Stomach smooth muscle (tissue), 2 donors: ENCODE data around the gene SLC9A7.

Experiments used
- H3K27ac ChIP-seq: one replicate; pipeline ENCODE4 v1.7.0; 2013; ENCODE audit warnings: mild to moderate bottlenecking, low read length, inconsistent platforms
- H3K27me3 ChIP-seq, 2 donors: one replicate each; pipeline ENCODE4 v1.7.0; 2013; ENCODE audit warnings: low read length in 2 of 2; ENCODE audit not compliant: insufficient read depth in 2 of 2, control insufficient read depth in 1 of 2
- H3K36me3 ChIP-seq, 2 donors: one replicate each; pipeline ENCODE4 v1.7.0; 2013; ENCODE audit warnings: low read length in 2 of 2; ENCODE audit not compliant: control insufficient read depth in 2 of 2, insufficient read depth in 2 of 2
- H3K4me1 ChIP-seq: one replicate; pipeline ENCODE4 v1.7.0; 2013; ENCODE audit warnings: low read length; ENCODE audit not compliant: control insufficient read depth, insufficient read depth
- H3K4me3 ChIP-seq, 2 donors: one replicate each; pipeline ENCODE4 v1.7.0; 2013; ENCODE audit warnings: low read length in 2 of 2
- H3K9ac ChIP-seq, 2 donors: one replicate each; pipeline ENCODE4 v1.7.0; 2013; ENCODE audit warnings: low read length in 2 of 2, mild to moderate bottlenecking in 1 of 2
- H3K9me3 ChIP-seq, 2 donors: one replicate each; pipeline ENCODE4 v1.7.0; 2013; ENCODE audit warnings: low read length in 2 of 2; ENCODE audit not compliant: control insufficient read depth in 2 of 2
- donor health status: healthy.
- donor health status: Pancreatic carcinoma.

SLC9A7 gene

DNA sequence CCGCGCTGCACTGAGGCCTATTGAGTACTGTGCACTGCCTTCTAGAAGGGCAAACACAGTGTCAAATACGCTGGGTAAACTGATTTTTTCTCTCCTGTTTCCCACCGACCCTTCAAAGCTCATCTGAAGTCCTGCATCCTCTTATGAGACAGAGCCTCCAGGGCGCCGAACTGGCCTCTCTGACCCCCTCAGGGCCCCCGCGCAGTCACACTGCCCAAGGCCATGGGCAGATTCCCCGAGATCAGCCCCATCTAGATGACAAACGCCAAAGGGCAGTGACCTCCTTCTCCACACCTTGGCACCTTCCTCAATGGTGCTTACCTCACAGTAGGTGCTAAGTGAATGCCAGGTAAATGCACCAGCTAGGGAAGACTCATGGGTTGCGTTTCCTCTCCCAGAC, 151.0 kb downstream of the SLC9A7 start:
- no peaks in the 10 kb centered on the region for H3K36me3 ChIP-seq
- no peaks in the 10 kb centered on the region for H3K9me3 ChIP-seq
- H3K27me3 ChIP-seq: peaks cover 0 to 4% of the 10 kb centered on the region in 2 donors
- H3K4me3 ChIP-seq: no peak overlapping the region
- no peak overlapping the region for H3K27ac ChIP-seq
- no peaks in the 10 kb centered on the region for H3K4me1 ChIP-seq
- H3K9ac ChIP-seq: no peak overlapping the region

DNA sequence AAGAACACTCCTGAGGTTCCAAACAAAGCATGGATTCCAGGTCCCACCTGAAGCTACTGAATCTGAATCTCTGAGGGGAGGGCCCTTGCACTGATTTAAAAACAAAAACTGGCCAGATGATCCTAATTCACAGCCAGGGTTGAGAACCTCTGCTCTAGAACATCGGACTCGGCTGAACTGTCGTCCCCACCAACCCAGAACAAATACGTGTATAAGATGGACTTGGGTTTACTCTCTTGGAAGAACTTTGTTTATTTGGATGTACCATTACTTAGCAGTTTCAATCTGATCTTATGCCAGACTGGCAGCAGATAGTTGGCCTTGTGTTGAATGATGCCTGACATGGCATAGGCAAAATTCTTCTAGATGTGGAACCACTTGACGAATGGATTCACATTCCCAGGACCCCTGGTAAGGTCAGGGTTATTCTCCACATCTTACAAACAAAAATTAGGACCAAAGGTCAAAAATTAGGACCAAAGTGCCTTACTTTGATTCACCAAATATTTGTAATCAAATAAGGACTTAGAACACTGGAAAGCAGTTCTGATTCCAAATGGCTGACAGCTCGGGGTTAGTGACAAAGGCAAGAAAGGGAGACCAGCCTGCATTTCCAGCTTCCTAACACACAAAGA, 156.3 kb downstream of the SLC9A7 start:
- no peak overlapping the region for H3K27ac ChIP-seq
- H3K9me3 ChIP-seq: no peaks in the 10 kb centered on the region
- no peak overlapping the region for H3K4me3 ChIP-seq
- no peak overlapping the region for H3K9ac ChIP-seq
- H3K4me1 ChIP-seq: no peaks in the 10 kb centered on the region
- no peaks in the 10 kb centered on the region for H3K36me3 ChIP-seq
- H3K27me3 ChIP-seq: peaks cover 0 to 2% of the 10 kb centered on the region in 2 donors

GRCh38 chrX:46601283-46601682, 157.6 kb downstream of the SLC9A7 start:
- H3K36me3 ChIP-seq: no peaks in the 10 kb centered on the region
- H3K9ac ChIP-seq: no peak overlapping the region
- H3K4me1 ChIP-seq: no peaks in the 10 kb centered on the region
- H3K27me3 ChIP-seq: peaks cover 0 to 4% of the 10 kb centered on the region in 2 donors
- no peak overlapping the region for H3K27ac ChIP-seq
- no peaks in the 10 kb centered on the region for H3K9me3 ChIP-seq
- no peak overlapping the region for H3K4me3 ChIP-seq

DNA sequence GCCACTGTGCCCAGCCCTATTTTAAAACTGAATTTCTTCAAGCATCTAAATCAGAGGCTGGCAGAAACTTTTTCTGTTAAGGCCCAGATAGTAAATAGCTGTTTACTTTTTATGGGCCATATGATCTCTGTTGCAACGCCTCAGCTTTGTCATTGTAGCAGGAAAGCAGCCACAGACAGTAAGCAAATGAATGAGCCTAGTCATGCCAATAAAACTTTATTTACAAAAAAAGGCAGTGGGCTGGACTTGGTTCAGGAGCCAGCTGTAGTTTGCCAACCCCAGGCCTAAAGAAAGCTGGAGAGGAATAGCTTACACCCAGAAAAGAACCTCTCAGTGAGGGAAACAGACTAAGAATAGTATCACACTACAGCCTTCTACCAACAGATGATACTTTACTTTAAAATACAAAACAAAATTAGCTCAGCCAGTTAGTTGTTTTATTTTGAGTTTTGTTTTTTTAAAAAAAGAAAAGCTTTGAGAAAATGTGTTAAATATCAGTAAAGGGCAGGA, 159.8 kb downstream of the SLC9A7 start:
- H3K36me3 ChIP-seq: no peaks in the 10 kb centered on the region
- no peak overlapping the region for H3K27ac ChIP-seq
- H3K27me3 ChIP-seq: peaks cover 0 to 4% of the 10 kb centered on the region in 2 donors
- no peak overlapping the region for H3K4me3 ChIP-seq
- no peak overlapping the region for H3K9ac ChIP-seq
- H3K9me3 ChIP-seq: no peaks in the 10 kb centered on the region
- H3K4me1 ChIP-seq: no peaks in the 10 kb centered on the region

GRCh38 chrX:46597771-46598170, 161.1 kb downstream of the SLC9A7 start:
- Histone ChIP-seq H3K9ac (no peak overlapping the region), H3K27me3 (peaks cover 0 to 4% of the 10 kb centered on the region in 2 donors), H3K36me3 (no peaks in the 10 kb centered on the region)

GRCh38 chrX:46597208-46597607, 161.7 kb downstream of the SLC9A7 start:
- Histone ChIP-seq H3K4me3 (no peak overlapping the region), H3K27me3 (peaks cover 0 to 4% of the 10 kb centered on the region in 2 donors), H3K36me3 (no peaks in the 10 kb centered on the region), H3K4me1 (no peaks in the 10 kb centered on the region), H3K27ac (no peak overlapping the region), H3K9me3 (no peaks in the 10 kb centered on the region), H3K9ac (no peak overlapping the region)

More at GRCh38 chrX:46597771-46598170, 161.1 kb downstream of the SLC9A7 start:
- H3K4me3 ChIP-seq: no peak overlapping the region
- no peaks in the 10 kb centered on the region for H3K9me3 ChIP-seq
- H3K4me1 ChIP-seq: no peaks in the 10 kb centered on the region
- H3K27ac ChIP-seq: no peak overlapping the region

DNA sequence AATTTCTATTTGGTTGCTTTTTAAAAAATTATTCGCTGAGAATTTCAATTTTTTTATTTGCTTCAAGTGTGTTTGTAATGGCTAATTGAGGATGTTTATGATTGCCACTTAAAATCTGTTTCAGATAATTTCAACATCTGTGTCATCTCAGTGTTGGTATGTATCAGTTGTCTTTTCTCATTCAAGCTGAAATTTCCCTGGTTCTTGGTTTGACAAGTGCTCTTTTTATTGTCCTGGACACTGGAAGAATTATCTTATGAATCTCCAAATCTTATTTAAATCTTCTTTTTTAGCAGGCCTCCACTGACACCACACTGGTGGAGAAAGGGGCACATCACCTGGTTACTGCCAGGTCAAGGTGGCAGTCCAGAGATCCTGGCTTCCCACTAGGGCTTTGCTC, 163.8 kb downstream of the SLC9A7 start:
- Histone ChIP-seq H3K9ac (no peak overlapping the region), H3K27ac (no peak overlapping the region), H3K4me3 (no peak overlapping the region), H3K27me3 (peaks cover 0 to 4% of the 10 kb centered on the region in 2 donors), H3K36me3 (no peaks in the 10 kb centered on the region), H3K9me3 (no peaks in the 10 kb centered on the region), H3K4me1 (no peaks in the 10 kb centered on the region)

DNA sequence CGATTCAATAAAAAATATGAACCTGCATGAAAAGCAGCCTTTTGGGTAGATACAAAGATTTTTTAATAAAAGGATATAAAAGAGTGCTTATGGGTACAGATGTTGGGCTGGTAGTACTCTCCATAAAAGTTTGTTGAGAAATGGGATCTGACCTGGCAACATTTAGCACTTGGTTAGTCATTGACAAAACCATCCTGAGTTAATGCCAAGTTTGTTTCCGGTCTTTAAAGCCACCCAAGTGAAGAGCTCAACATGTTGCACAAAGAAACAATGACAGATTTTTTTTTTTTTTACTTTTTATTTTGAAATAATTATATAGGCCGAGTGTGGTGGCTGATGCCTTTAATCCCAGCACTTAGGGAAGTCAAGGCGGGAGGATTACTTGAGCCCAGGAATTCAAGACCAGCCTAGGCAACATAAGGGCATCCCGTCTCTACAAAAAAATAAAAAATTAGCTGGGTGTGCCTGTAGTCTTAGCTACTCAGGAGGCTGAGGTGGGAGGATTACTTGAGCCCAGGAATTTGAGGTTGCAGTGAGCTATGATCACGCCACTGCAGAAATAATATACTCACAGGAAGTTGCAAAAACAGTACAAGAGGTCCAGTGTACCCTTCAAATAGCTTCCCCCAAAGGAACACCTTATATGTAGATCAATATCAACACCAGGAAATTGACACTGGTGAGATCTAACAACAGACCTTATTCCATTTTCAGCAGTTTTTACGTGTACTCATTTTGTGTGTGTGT, 168.8 kb downstream of the SLC9A7 start:
- Histone ChIP-seq H3K4me3 (no peak overlapping the region), H3K36me3 (no peaks in the 10 kb centered on the region), H3K4me1 (peaks cover 2% of the 10 kb centered on the region), H3K9me3 (no peaks in the 10 kb centered on the region), H3K27ac (no peak overlapping the region), H3K27me3 (peaks cover 0 to 2% of the 10 kb centered on the region in 2 donors), H3K9ac (no peak overlapping the region)

DNA sequence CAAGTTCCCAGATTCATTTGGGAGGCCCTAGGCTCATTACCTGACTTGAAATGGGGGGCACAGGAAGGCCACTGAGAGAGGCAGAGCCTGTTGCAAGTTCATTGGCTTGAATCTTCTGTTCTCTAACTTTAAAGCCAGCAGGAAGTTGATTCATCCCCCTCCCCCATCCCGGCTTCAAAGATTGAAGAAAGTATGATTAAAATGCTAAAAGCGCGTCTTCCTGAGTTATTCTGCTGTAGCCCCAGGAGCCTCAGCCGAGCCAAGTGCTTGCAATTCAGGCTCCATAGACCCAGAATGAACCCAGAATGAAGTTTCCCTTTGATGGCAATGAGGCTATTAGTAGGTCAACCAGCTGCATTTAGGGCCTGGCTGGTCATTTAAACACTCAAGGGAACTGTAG, 170.7 kb downstream of the SLC9A7 start:
- Histone ChIP-seq H3K27ac (no peak overlapping the region), H3K9me3 (no peaks in the 10 kb centered on the region), H3K27me3 (peaks cover 0 to 2% of the 10 kb centered on the region in 2 donors), H3K36me3 (no peaks in the 10 kb centered on the region), H3K9ac (no peak overlapping the region), H3K4me3 (no peak overlapping the region), H3K4me1 (peaks cover 5% of the 10 kb centered on the region)

DNA sequence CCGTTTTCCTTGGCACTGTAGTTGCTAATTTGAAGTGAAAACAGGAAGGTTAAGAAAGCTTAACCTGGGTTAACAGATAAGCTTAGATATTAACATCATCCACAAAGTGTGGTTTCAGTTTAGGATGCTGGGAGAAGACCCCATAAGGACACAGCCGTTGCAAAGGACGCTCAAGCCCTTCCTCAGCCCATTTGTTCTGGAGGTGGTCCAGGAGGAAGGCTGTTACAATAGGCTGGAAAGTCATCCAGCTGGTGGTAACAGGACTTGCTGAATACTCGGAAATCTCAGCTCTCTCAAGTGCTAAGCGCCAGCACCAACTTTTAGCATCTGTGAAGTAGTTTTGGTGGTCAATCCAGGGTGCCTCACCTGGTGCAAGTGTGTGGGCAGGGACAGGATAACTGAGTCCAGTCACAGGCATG, 171.2 kb downstream of the SLC9A7 start:
- Histone ChIP-seq H3K9me3 (no peaks in the 10 kb centered on the region), H3K4me1 (peaks cover 5% of the 10 kb centered on the region), H3K27ac (no peak overlapping the region), H3K27me3 (peaks cover 0 to 2% of the 10 kb centered on the region in 2 donors), H3K4me3 (no peak overlapping the region), H3K36me3 (no peaks in the 10 kb centered on the region), H3K9ac (no peak overlapping the region)

DNA sequence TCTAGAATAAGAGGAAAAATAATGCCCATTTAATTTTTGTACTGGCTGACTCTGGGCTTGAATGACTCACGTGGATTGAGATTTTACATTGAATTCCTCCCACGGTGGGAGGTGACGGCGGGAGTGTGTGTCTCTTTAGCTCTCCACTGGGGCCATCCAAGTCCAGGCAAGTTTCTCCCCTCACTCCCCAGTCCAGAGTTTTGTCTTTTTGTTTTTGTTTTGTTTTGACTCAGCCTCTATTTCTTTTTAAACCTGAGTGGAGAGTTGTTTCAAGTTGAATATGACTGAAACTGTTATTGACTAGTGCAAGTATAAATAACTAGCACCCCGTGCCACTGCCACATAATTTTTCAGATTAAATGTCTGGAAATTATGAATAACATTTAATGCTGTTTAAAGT, 171.8 kb downstream of the SLC9A7 start:
- no peaks in the 10 kb centered on the region for H3K9me3 ChIP-seq
- peaks cover 0 to 2% of the 10 kb centered on the region in 2 donors for H3K27me3 ChIP-seq
- peaks cover 5% of the 10 kb centered on the region for H3K4me1 ChIP-seq
- H3K27ac ChIP-seq: no peak overlapping the region
- no peak overlapping the region for H3K9ac ChIP-seq
- H3K36me3 ChIP-seq: no peaks in the 10 kb centered on the region
- no peak overlapping the region for H3K4me3 ChIP-seq
